ENCODE results near the gene CNOT8. TPM values are rescaled to one million over a fixed set of nuclear protein-coding genes. Genes with fewer than 3 reads are reported as not detected.

The CNOT8 gene
- total and polyA plus RNA-seq, 9 of the 15 experiments (the other 6 are each of a cell fraction or from before 2014, with no cell fraction given) = 15.2 to 68.9 (median 52.1) TPM

- ATAC-seq = no peak
- Histone ChIP-seq H3K9me3 (replicated peaks; ENCODE audit: control insufficient read depth, insufficient read depth, low read depth, low read length) (no peaks in the 10 kb centered on the region), H3K9ac (ENCODE audit: insufficient read depth in 1 of 2, low read depth in 2 of 2, low read length in 2 of 2) (no peak overlapping the region), H3K4me2 (ENCODE audit: insufficient read depth, low read length) (no peak overlapping the region), H3K4me3 (no peak overlapping the region), H3K27ac (ENCODE audit: extremely low read depth, low read depth, low read length) (no peak overlapping the region), H2AFZ (ENCODE audit: low read depth, low read length) (no peak overlapping the region), H4K20me1 (replicated peaks; ENCODE audit: control insufficient read depth, insufficient read depth, low read length) (no peaks in the 10 kb centered on the region; the same call in 1 of the 2 replicates), H3K36me3 (ENCODE audit: control insufficient read depth, insufficient read depth, low read length) (peaks cover 96% of the 10 kb centered on the region), H3K79me2 (ENCODE audit: control insufficient read depth, insufficient read depth, low read length) (no peaks in the 10 kb centered on the region), H3K4me1 (replicated peaks in 1 of 2; ENCODE audit: control insufficient read depth in 2 of 2, insufficient read depth in 2 of 2, low read length in 2 of 2) (no peaks in the 10 kb centered on the region), H3K27me3 (ENCODE audit: control insufficient read depth in 2 of 2, insufficient read depth in 2 of 2, low read length in 2 of 2) (no peaks in the 10 kb centered on the region), H3K9me1 (ENCODE audit: control insufficient read depth, insufficient read depth, low read length) (no peaks in the 10 kb centered on the region)
- ChIA-PET POLR2A (interaction anchor here (0.7 kb wide), 2 partner anchors 9 to 735 kb away, joined by 3 read pairs; no protein-coding TSS in a partner anchor), CTCF (ENCODE audit: low intra/inter-chr PET ratio) (no interaction called here)
- in situ Hi-C loops (cut with MboI) (no loop called here), intact Hi-C loops (cut with micrococcal nuclease) (no loop called here)
- FAIRE-seq = no peak
- no TSS peak for BruUV-seq (replicated peaks)
- TF ChIP-seq CEBPG (CRISPR knock-in tag; IDR thresholded peaks at IDR 0.05) (no peak), CEBPG (tag; conservative IDR thresholded peaks at IDR 0.05 in 1 of 2, IDR thresholded peaks at IDR 0.05 in 1 of 2) (no peak)
- WGBS (ENCODE audit: insufficient coverage, low coverage, missing lambda C conversion rate) = 100% methylated on average over 4 of the region's 4 CpGs
- DNase-seq (ENCODE audit: extremely low read depth in 1 of 4, low spot score in 3 of 4) = no peak
These were observed 39.8 kb downstream of the CNOT8 start for GRCh38 chr5:154898210-154898609.

- BruUV-seq (replicated peaks) = no TSS peak
- Histone ChIP-seq H3K27ac (ENCODE audit: extremely low read depth, low read depth, low read length) (no peak overlapping the region), H3K27me3 (ENCODE audit: control insufficient read depth in 2 of 2, insufficient read depth in 2 of 2, low read length in 2 of 2) (no peaks in the 10 kb centered on the region), H3K4me3 (no peak overlapping the region), H3K4me2 (ENCODE audit: insufficient read depth, low read length) (no peak overlapping the region), H2AFZ (ENCODE audit: low read depth, low read length) (no peak overlapping the region), H4K20me1 (replicated peaks; ENCODE audit: control insufficient read depth, insufficient read depth, low read length) (no peaks in the 10 kb centered on the region; the same call in 1 of the 2 replicates), H3K4me1 (replicated peaks in 1 of 2; ENCODE audit: control insufficient read depth in 2 of 2, insufficient read depth in 2 of 2, low read length in 2 of 2) (no peaks in the 10 kb centered on the region), H3K9me3 (replicated peaks; ENCODE audit: control insufficient read depth, insufficient read depth, low read depth, low read length) (no peaks in the 10 kb centered on the region), H3K9ac (ENCODE audit: insufficient read depth in 1 of 2, low read depth in 2 of 2, low read length in 2 of 2) (no peak overlapping the region), H3K9me1 (ENCODE audit: control insufficient read depth, insufficient read depth, low read length) (no peaks in the 10 kb centered on the region), H3K36me3 (ENCODE audit: control insufficient read depth, insufficient read depth, low read length) (peaks cover 94% of the 10 kb centered on the region), H3K79me2 (ENCODE audit: control insufficient read depth, insufficient read depth, low read length) (no peaks in the 10 kb centered on the region)
- ATAC-seq (no peak), DNase-seq (ENCODE audit: extremely low read depth in 1 of 4, low spot score in 3 of 4) (no peak), FAIRE-seq (no peak)
- ChIA-PET POLR2A (no interaction called here), CTCF (ENCODE audit: low intra/inter-chr PET ratio) (no interaction called here)
- WGBS (ENCODE audit: insufficient coverage, low coverage, missing lambda C conversion rate) = 95% methylated on average over 9 of the region's 9 CpGs
- TF ChIP-seq EP400 (IDR thresholded peaks at IDR 0.05) (no peak), KDM1A (IDR thresholded peaks at IDR 0.05) (no peak), TAF15 (IDR thresholded peaks at IDR 0.05; ENCODE audit: low read depth, low read length) (no peak), ATF3 (IDR thresholded peaks at IDR 0.05) (no peak), ATF3 (CRISPR knock-in tag; conservative IDR thresholded peaks at IDR 0.05) (no peak), NFE2 (IDR thresholded peaks at IDR 0.05; ENCODE audit: low read depth) (no peak), SLC30A9 (CRISPR knock-in tag; IDR thresholded peaks at IDR 0.05) (no peak), CGGBP1 (CRISPR knock-in tag; IDR thresholded peaks at IDR 0.05) (no peak), TAL1 (IDR thresholded peaks at IDR 0.05) (no peak), CTBP1 (IDR thresholded peaks at IDR 0.05; ENCODE audit: borderline replicate concordance) (no peak), ZNF57 (CRISPR knock-in tag; IDR thresholded peaks at IDR 0.05) (no peak), MEIS2 (IDR thresholded peaks at IDR 0.05; ENCODE audit: partially characterized antibody) (no peak), ZBTB5 (IDR thresholded peaks at IDR 0.05) (no peak)
- in situ Hi-C loops (cut with MboI) = no loop called here
- intact Hi-C loops (cut with micrococcal nuclease) = no loop called here
These were observed 40.9 kb downstream of the CNOT8 start for GRCh38 chr5:154899151-154899816.
